ENCODE results near the gene ERI3. TPM values are rescaled to one million over a fixed set of nuclear protein-coding genes. Genes with fewer than 3 reads are reported as not detected.

The ERI3 gene
- total RNA-seq, 1 donor from 2014 or later: 31.0 TPM

DNA sequence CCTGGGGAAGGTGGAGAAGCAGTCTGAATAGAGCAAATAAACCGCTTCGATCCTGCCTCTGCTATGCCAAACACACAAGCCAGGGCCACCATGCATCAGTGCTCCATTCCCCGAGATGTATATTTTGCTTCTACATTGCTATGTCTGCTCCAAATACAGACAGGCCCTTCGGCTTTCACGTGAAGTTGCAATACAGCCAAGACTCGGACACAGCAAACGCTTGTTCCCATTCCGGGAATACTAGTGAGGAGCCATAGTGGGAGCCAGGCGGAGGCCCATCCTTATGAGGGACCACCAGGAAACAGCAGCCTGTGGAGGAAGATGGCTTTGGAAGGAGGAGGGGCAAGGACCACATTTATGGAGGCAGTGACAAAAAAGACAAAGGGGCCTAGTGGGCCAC, 22.6 kb downstream of the ERI3 start:
- H3K27ac ChIP-seq: no peak overlapping the region

DNA sequence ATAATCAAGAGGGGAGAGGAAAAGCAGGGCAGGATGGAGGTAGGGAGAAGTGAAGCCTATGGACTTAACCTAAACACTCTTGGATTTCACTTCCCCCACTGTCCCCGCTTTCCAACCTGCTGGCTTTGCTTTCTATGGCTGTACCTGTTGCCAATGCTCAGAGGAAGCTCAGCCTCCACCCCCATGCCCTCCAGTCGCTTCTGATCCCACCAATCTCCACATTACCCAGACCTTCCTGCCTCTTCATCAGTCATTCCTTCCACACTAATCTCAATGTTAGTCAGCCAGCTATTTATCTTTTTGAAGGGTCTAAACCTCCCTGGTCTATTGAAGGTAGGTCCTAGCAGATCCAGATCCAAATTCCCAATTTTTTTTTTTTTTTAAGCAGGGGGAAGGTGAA, 24.1 kb downstream of the ERI3 start:
- Histone ChIP-seq H3K79me2 (ENCODE audit: low read depth) (peaks cover 3% of the 10 kb centered on the region), H3K4me2 (no peak overlapping the region), H3K4me3 (no peak overlapping the region), H4K20me1 (ENCODE audit: low read depth) (peaks cover 72% of the 10 kb centered on the region), H3K4me1 (peaks cover 23% of the 10 kb centered on the region), H3K27me3 (no peaks in the 10 kb centered on the region), H2AFZ (replicated peaks) (no peak overlapping the region), H3K27ac (no peak overlapping the region), H3K36me3 (no peaks in the 10 kb centered on the region), H3F3A (ENCODE audit: low read depth) (no peaks in the 10 kb centered on the region), H3K9me3 (ENCODE audit: low read depth) (no peaks in the 10 kb centered on the region), H3K9ac (no peak overlapping the region)
- TF ChIP-seq EZH2phosphoT487 (IDR thresholded peaks at IDR 0.05): no peak
- TF ChIP-seq CTCF (IDR thresholded peaks at IDR 0.05): no peak
- no peak for TF ChIP-seq EZH2 (IDR thresholded peaks at IDR 0.05)
- H3K9me3 Mint-ChIP-seq: no peaks in the 10 kb centered on the region
- peaks cover 30% of the 10 kb centered on the region for H3K36me3 Mint-ChIP-seq
- no peaks in the 10 kb centered on the region for H3K27me3 Mint-ChIP-seq (ENCODE audit: insufficient read depth, low read depth)
- H3K27ac Mint-ChIP-seq: no peak overlapping the region
- peaks cover 22% of the 10 kb centered on the region for H3K4me1 Mint-ChIP-seq
- DNase-seq (ENCODE audit: low spot score): no peak
- no peak overlapping the region for H3K4me3 Mint-ChIP-seq

More for the DNA sequence above, 22.6 kb downstream of the ERI3 start:
- Histone ChIP-seq H3K9ac (no peak overlapping the region), H3K4me1 (peaks cover 23% of the 10 kb centered on the region), H3K4me3 (no peak overlapping the region), H3F3A (ENCODE audit: low read depth) (no peaks in the 10 kb centered on the region), H2AFZ (replicated peaks) (no peak overlapping the region), H3K9me3 (ENCODE audit: low read depth) (no peaks in the 10 kb centered on the region), H3K27me3 (no peaks in the 10 kb centered on the region), H3K79me2 (ENCODE audit: low read depth) (peaks cover 3% of the 10 kb centered on the region), H3K36me3 (no peaks in the 10 kb centered on the region), H4K20me1 (ENCODE audit: low read depth) (peaks cover 63% of the 10 kb centered on the region), H3K4me2 (no peak overlapping the region)
- H3K27me3 Mint-ChIP-seq (ENCODE audit: insufficient read depth, low read depth): no peaks in the 10 kb centered on the region
- TF ChIP-seq EZH2 (IDR thresholded peaks at IDR 0.05): no peak
- no peak for TF ChIP-seq EZH2phosphoT487 (IDR thresholded peaks at IDR 0.05)
- no peak for TF ChIP-seq CTCF (IDR thresholded peaks at IDR 0.05)
- no peaks in the 10 kb centered on the region for H3K9me3 Mint-ChIP-seq
- H3K4me1 Mint-ChIP-seq: peaks cover 22% of the 10 kb centered on the region
- DNase-seq (ENCODE audit: low spot score): no peak
- H3K4me3 Mint-ChIP-seq: peak overlapping the region; percentile 68
- H3K27ac Mint-ChIP-seq: no peak overlapping the region
- peaks cover 44% of the 10 kb centered on the region for H3K36me3 Mint-ChIP-seq

DNA sequence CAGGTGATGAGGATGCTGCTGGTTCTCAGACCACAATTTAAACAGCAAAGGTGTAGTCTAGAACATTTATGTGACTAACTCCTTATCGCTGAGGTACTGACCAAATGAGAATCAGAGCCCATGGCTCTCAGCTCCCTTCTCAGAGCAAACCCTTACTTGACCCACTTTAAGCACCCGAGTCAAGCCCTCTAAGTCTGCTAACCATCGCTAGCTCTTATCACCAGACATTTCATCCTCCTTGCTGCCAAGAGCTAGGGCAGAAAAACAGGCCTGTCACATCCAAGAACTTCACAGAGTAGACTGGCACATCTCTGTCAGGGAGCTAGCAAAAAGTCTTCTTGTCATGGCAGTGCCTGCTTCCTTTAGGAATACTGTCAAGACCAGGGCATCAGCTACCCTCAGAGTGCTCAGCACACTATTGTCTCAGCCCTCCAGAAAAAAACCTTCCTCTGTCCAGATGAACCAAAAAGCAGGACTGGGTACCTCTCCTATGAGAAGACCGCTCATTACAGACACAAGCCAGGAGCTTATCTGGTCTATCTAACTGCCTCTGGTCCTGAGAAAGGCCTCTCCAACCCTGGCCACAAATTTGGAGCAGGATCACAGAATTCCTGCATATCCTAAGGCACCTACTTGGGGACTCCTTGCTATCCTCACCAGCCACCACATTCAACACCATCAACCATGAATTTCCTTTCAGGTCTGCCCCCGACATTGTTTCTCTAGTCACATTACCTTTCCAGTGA, 26.2 kb downstream of the ERI3 start:
- Histone ChIP-seq H4K20me1 (ENCODE audit: low read depth) (peaks cover 65% of the 10 kb centered on the region), H3K79me2 (ENCODE audit: low read depth) (peaks cover under 1% of the 10 kb centered on the region), H3K4me1 (peaks cover 21% of the 10 kb centered on the region), H2AFZ (replicated peaks) (no peak overlapping the region), H3K27me3 (no peaks in the 10 kb centered on the region), H3K9me3 (ENCODE audit: low read depth) (no peaks in the 10 kb centered on the region), H3K4me3 (no peak overlapping the region), H3K36me3 (no peaks in the 10 kb centered on the region), H3K9ac (no peak overlapping the region), H3K27ac (no peak overlapping the region), H3K4me2 (no peak overlapping the region), H3F3A (ENCODE audit: low read depth) (no peaks in the 10 kb centered on the region)
- Mint-ChIP-seq H3K9me3 (no peaks in the 10 kb centered on the region), H3K36me3 (peaks cover 32% of the 10 kb centered on the region), H3K27me3 (ENCODE audit: insufficient read depth, low read depth) (no peaks in the 10 kb centered on the region), H3K4me1 (peaks cover 20% of the 10 kb centered on the region), H3K27ac (no peak overlapping the region), H3K4me3 (no peak overlapping the region)
- TF ChIP-seq EZH2 (IDR thresholded peaks at IDR 0.05): no peak
- no peak for TF ChIP-seq CTCF (IDR thresholded peaks at IDR 0.05)
- no peak for TF ChIP-seq EZH2phosphoT487 (IDR thresholded peaks at IDR 0.05)
- DNase-seq (ENCODE audit: low spot score): no peak
